Loucy (cell line): ENCODE results near the gene RAD51D.

Experiments
- EZH2phosphoT487 ChIP-seq: fragments of 200-600 bp; IDR thresholded peaks from 2 replicates; pipeline ENCODE4 v1.6.1; 2018; ENCODE audit warnings: antibody characterized with exemption, mild to moderate bottlenecking, moderate library complexity, borderline replicate concordance
- TF ChIP-seq, protein P1 (sequence below): fragments of 200-600 bp; sonication (generic); conservative IDR thresholded peaks from 2 replicates; pipeline ENCODE4 v1.5.1; 2014; ENCODE audit warnings: mild to moderate bottlenecking, antibody characterized with exemption, low read length

DNA sequence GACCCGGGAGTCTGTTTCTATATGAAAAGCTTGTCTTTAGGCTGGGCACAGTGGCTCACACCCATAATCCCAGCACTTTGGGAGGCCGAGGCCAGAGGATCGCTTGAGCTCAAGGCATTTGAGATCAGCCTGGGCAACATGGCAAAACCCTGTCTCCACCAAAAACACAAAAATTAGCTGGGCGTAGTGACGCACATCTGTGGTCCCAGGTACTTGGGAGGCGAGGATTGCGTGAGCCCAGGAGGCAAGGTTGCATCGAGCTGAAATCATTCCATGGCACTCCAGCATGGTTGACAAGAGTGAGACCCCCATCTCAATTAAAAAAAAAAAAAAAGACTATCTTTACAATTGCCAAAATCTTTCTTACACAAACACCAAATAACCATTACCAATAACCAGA, 33.5 kb downstream of the RAD51D start:
- TF ChIP-seq EZH2phosphoT487, result no peak
- TF ChIP-seq, protein P1, sequence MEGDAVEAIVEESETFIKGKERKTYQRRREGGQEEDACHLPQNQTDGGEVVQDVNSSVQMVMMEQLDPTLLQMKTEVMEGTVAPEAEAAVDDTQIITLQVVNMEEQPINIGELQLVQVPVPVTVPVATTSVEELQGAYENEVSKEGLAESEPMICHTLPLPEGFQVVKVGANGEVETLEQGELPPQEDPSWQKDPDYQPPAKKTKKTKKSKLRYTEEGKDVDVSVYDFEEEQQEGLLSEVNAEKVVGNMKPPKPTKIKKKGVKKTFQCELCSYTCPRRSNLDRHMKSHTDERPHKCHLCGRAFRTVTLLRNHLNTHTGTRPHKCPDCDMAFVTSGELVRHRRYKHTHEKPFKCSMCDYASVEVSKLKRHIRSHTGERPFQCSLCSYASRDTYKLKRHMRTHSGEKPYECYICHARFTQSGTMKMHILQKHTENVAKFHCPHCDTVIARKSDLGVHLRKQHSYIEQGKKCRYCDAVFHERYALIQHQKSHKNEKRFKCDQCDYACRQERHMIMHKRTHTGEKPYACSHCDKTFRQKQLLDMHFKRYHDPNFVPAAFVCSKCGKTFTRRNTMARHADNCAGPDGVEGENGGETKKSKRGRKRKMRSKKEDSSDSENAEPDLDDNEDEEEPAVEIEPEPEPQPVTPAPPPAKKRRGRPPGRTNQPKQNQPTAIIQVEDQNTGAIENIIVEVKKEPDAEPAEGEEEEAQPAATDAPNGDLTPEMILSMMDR, result no peak
